Body of pancreas (tissue), 4 donors: Measurements from ENCODE around the gene MEDAG. TPM values are rescaled to one million over a fixed set of nuclear protein-coding genes. Genes with fewer than 3 reads are reported as not detected.

Source experiments
- ATAC-seq: fragments of 150-250 bp; one replicate; pipeline ENCODE4 v1.9.1; 2016
- DNase-seq, 4 donors: peaks; one replicate each; pipeline ENCODE4 v3.0.0-alpha.2; 2019
- H3K27ac ChIP-seq, 4 donors: fragments of 200-600 bp; sonication (generic); 1 replicate in 3 of 4; 2 replicates in 1 of 4; pipeline versions ENCODE4 v1.5.1 to v1.6.1; 2016 to 2019; ENCODE audit warnings: mild to moderate bottlenecking in 1 of 4, mixed read lengths in 1 of 4, moderate library complexity in 1 of 4
- H3K27me3 ChIP-seq, 2 donors: fragments of 200-600 bp; sonication (generic); one replicate each; pipeline ENCODE4 v1.6.0; 2016; ENCODE audit warnings: mild to moderate bottlenecking in 1 of 2
- H3K36me3 ChIP-seq, 2 donors: fragments of 200-600 bp; sonication (generic); replicated peaks in 1 of 2; 2 replicates each; pipeline ENCODE4 v1.5.1; 2016; ENCODE audit warnings: low read depth in 2 of 2; ENCODE audit not compliant: insufficient read depth in 1 of 2
- H3K4me1 ChIP-seq: fragments of 200-600 bp; sonication (generic); one replicate; pipeline ENCODE4 v1.6.0; 2016
- H3K4me3 ChIP-seq, 2 donors: fragments of 200-600 bp; sonication (generic); 1 replicate in 1 of 2; 2 replicates in 1 of 2; pipeline ENCODE4 v1.5.1; 2016 to 2019
- H3K9me3 ChIP-seq, 3 donors: fragments of 200-600 bp; sonication (generic); 1 replicate in 2 of 3; 2 replicates in 1 of 3; pipeline ENCODE4 v1.5.1; 2016
- POLR2A ChIP-seq, 3 donors: fragments of 450-650 bp; IDR thresholded peaks; one replicate each; pipeline ENCODE4 v1.6.1; 2016; ENCODE audit warnings: antibody characterized with exemption in 3 of 3, mild to moderate bottlenecking in 2 of 3
- WGBS, 2 donors: methylation state at CpG; one replicate each; pipeline ENCODE4 v1.1.5; 2017; 5-methylcytosine and 5-hydroxymethylcytosine counted together
- intact Hi-C: fragments of 100-400 bp; cut with DNase I; formaldehyde crosslinking; loops from one replicate; pipeline ENCODE4 v1.15.1; 2023
- total RNA-seq, 2 donors: library from RNA; depleted of rRNA; stranded (reverse); fragments of >200 nt; gene quantifications; one replicate each; pipeline ENCODE4 v1.1.0, GENCODE V29; 2016
- TF ChIP-seq, protein P1 (sequence below), 7 experiments: fragments of 450-650 bp in 4 of 7; fragments of 200-600 bp in 3 of 7; sonication (generic) in 3 of 7; IDR thresholded peaks; one replicate each; pipeline ENCODE4 v1.5.1; 2016 to 2019; ENCODE audit warnings: antibody characterized with exemption in 7 of 7

MEDAG gene
- total RNA-seq, 2 donors from 2014 or later, result 7.8 to 36.6 TPM

DNA sequence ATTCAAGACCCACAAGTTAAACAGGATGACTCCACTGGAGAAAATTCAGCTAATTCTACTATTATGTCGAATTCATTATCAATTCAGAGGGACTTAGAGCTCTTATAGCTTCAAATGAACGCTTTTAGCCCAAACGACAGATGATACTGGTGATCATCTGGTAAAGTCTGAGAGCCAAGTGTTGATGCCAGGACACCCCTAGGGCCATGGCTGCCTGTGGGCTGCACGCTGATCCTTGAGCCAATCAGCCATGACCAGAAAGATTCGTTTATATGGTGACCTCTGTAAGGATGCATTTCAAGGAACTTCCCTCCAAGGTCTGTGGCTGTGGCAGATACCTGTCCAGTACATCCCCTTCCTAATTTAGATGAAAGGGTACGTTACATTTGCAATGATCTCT is 10.9 kb downstream of the MEDAG start:
- Histone ChIP-seq H3K36me3 (no peaks in the 10 kb centered on the region), H3K27ac (no peak overlapping the region), H3K9me3 (no peaks in the 10 kb centered on the region), H3K4me1 (no peaks in the 10 kb centered on the region), H3K27me3 (no peaks in the 10 kb centered on the region), H3K4me3 (no peak overlapping the region)
- ATAC-seq, result no peak
- WGBS, 2 donors, result 66 to 70% methylated on average over 6 of the region's 6 CpGs
- intact Hi-C loops, result no loop called here
- TF ChIP-seq, protein P1, sequence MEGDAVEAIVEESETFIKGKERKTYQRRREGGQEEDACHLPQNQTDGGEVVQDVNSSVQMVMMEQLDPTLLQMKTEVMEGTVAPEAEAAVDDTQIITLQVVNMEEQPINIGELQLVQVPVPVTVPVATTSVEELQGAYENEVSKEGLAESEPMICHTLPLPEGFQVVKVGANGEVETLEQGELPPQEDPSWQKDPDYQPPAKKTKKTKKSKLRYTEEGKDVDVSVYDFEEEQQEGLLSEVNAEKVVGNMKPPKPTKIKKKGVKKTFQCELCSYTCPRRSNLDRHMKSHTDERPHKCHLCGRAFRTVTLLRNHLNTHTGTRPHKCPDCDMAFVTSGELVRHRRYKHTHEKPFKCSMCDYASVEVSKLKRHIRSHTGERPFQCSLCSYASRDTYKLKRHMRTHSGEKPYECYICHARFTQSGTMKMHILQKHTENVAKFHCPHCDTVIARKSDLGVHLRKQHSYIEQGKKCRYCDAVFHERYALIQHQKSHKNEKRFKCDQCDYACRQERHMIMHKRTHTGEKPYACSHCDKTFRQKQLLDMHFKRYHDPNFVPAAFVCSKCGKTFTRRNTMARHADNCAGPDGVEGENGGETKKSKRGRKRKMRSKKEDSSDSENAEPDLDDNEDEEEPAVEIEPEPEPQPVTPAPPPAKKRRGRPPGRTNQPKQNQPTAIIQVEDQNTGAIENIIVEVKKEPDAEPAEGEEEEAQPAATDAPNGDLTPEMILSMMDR (IDR thresholded peaks at IDR 0.05), result no peak
- TF ChIP-seq POLR2A (IDR thresholded peaks at IDR 0.05), result no peak
- no peak for DNase-seq

GRCh38 chr13:30918662-30919405 is 12.8 kb downstream of the MEDAG start:
- no peak for DNase-seq
- H3K27ac ChIP-seq, result no peak overlapping the region
- H3K36me3 ChIP-seq, result no peaks in the 10 kb centered on the region
- H3K4me3 ChIP-seq, result no peak overlapping the region
- WGBS, 2 donors, result 61 to 66% methylated on average over 6 of the region's 6 CpGs
- no peaks in the 10 kb centered on the region for H3K27me3 ChIP-seq
- TF ChIP-seq, protein P1 (IDR thresholded peaks at IDR 0.05), result no peak
- no peak for TF ChIP-seq POLR2A (IDR thresholded peaks at IDR 0.05)
- no peaks in the 10 kb centered on the region for H3K9me3 ChIP-seq
- ATAC-seq, result no peak
- intact Hi-C loops, result no loop called here
- peaks cover 6% of the 10 kb centered on the region for H3K4me1 ChIP-seq

DNA sequence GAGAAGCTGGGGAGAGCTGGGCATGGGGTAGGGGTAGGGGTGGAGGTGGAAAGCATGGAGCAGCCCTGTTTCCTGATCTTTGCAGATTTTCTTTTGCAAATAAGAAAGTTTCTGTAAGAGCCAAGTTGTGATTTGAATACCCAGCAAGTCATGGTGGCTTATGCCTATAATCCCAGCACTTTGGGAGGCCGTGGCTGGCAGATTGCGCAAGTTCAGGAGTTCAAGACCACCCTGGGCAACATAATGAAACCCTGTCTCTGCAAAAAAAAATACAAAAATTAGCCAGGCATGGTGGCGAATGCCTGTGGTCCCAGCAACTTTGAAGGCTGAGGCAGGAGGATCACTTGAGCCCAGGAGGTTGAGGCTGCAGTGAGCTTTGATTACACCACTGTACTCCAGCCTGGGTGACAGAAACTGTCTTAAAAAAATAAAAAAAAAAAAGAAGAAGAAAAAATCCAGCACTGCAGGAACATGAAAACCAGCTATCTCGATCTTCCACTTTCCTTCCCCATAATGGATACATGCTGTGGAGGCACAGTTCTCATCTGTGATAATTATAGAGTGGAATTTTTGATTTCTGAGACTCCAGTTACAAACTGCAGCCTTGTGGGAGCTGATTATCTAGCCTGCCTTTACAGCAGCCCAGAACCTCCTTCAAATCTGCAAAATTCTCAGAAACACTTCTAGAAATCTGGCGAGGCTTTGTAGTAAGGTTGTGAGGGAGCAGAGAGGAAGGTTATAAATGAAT is 14.3 kb downstream of the MEDAG start:
- no peak overlapping the region for H3K27ac ChIP-seq
- no peak for TF ChIP-seq POLR2A (IDR thresholded peaks at IDR 0.05)
- TF ChIP-seq, protein P1 (IDR thresholded peaks at IDR 0.05), result no peak
- H3K4me3 ChIP-seq, result no peak overlapping the region
- H3K27me3 ChIP-seq, result no peaks in the 10 kb centered on the region
- H3K9me3 ChIP-seq, result no peaks in the 10 kb centered on the region
- no peaks in the 10 kb centered on the region for H3K36me3 ChIP-seq
- WGBS, 2 donors, result 70 to 77% methylated on average over 5 of the region's 5 CpGs
- DNase-seq (no peak), ATAC-seq (no peak)
- intact Hi-C loops, result no loop called here
- peaks cover 8% of the 10 kb centered on the region for H3K4me1 ChIP-seq

DNA sequence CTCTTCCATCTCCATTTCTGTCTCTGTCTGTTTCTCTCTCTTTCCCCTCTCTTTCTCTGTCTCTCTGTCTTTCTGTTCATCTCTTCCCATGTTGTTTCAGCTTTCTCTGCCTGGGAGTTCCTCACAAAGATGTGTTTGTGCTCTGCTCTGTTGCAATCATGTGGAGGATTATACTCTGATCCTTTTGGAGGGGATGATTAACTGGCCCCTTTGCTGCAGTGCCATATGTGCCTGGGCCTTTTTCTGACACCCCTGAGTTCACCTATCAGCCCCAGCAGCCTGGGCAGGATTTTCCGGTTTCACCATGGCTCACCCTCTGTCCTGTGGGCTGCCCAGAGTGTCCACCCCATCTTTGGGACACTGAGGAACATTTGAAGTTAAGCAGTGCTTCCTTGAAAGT is 17.3 kb downstream of the MEDAG start:
- WGBS, 2 donors, result 36 to 60% methylated on average over 1 of the region's 1 CpG
- no peak for ATAC-seq

More for the DNA sequence above, 17.3 kb downstream of the MEDAG start:
- H3K4me3 ChIP-seq, result no peak overlapping the region
- DNase-seq, result no peak
- no peak overlapping the region for H3K27ac ChIP-seq
- intact Hi-C loops, result no loop called here
- H3K9me3 ChIP-seq, result no peaks in the 10 kb centered on the region
- H3K36me3 ChIP-seq, result no peaks in the 10 kb centered on the region
- no peaks in the 10 kb centered on the region for H3K27me3 ChIP-seq
- no peak for TF ChIP-seq POLR2A (IDR thresholded peaks at IDR 0.05)
- TF ChIP-seq, protein P1 (IDR thresholded peaks at IDR 0.05), result no peak
- H3K4me1 ChIP-seq, result peaks cover 8% of the 10 kb centered on the region
